Activated CD8-positive, alpha-beta T cell treated with anti-CD3 and anti-CD28 coated beads, Interleukin-2, amount 10 ng/mL, durations not matched to agents 7 days and 5 days (primary cell): ENCODE results near the gene TBCE. TPM values are rescaled to one million over a fixed set of nuclear protein-coding genes. Genes with fewer than 3 reads are reported as not detected.

Experiments used
- ATAC-seq: fragments of 150-1000 bp; cut with Tn5 transposase; one replicate; pipeline ENCODE4 v1.10.0; 2021; ENCODE audit warnings: moderate library complexity
- CTCF ChIA-PET: fragments of 350-600 bp; sonication (Branson Sonifier 250); formaldehyde crosslinking; loops from one replicate; lab custom pipeline; 2021; ENCODE audit warnings: antibody characterized with exemption; lab: Charles Lee
- POLR2A ChIA-PET: fragments of 350-600 bp; sonication (Branson Sonifier 250); formaldehyde crosslinking; loops from one replicate; lab custom pipeline; 2021; ENCODE audit warnings: antibody characterized with exemption; lab: Charles Lee
- DNase-seq: peaks from one replicate; pipeline ENCODE4 v3.0.0-alpha.2; 2020
- H3K27ac Mint-ChIP-seq: one replicate; pipeline ENCODE4 v1.8.0; 2021; ENCODE audit warnings: mild to moderate bottlenecking, mixed read lengths
- H3K27me3 Mint-ChIP-seq: one replicate; pipeline ENCODE4 v1.8.0; 2021; ENCODE audit warnings: low read depth, mixed read lengths
- H3K36me3 Mint-ChIP-seq: one replicate; pipeline ENCODE4 v1.8.0; 2021; ENCODE audit warnings: low read depth, mixed read lengths
- H3K4me1 Mint-ChIP-seq: one replicate; pipeline ENCODE4 v1.8.0; 2021; ENCODE audit warnings: low read depth, mixed read lengths
- H3K4me3 Mint-ChIP-seq: one replicate; pipeline ENCODE4 v1.8.0; 2021; ENCODE audit warnings: mild to moderate bottlenecking, mixed read lengths
- H3K9me3 Mint-ChIP-seq: one replicate; pipeline ENCODE4 v1.8.0; 2022; ENCODE audit warnings: mixed read lengths; ENCODE audit not compliant: insufficient read depth
- total RNA-seq, 2 experiments: library from RNA; stranded (reverse); gene quantifications; one replicate each; pipeline ENCODE4 v1.2.3, GENCODE V29; 2021

The TBCE gene
- total RNA-seq, 2 experiments from 2014 or later: 28.1 to 31.9 TPM

GRCh38 chr1:235328271-235329138 is 38.7 kb upstream of the TBCE start, which contains the start of gene GGPS1:
TSS of gene GGPS1 (plus strand) at chr1:235328570. CDS start at chr1:235335265, 6,695 bp downstream.
- Mint-ChIP-seq H3K9me3 (no peaks in the 10 kb centered on the region), H3K36me3 (peaks cover 35% of the 10 kb centered on the region), H3K27ac (no peak within 1 kb of the TSS), H3K4me1 (peaks cover 25% of the 10 kb centered on the region), H3K4me3 (no peak within 1 kb of the TSS), H3K27me3 (no peaks in the 10 kb centered on the region)
- ChIA-PET CTCF (interaction anchor here (0.6 to 2.9 kb wide), 7 partner anchors 19 to 103 kb away, joined by 3 to 12 read pairs (median 5); no protein-coding TSS in a partner anchor), POLR2A (interaction anchor here (0.6 to 3.4 kb wide), 15 partner anchors 9 to 841 kb away, joined by 3 to 21 read pairs (median 3); partner anchors contain the start of gene RBM34)
- DNase-seq (peak; percentile 99), ATAC-seq (peak; percentile 84)

- CTCF ChIA-PET: interaction anchor here (0.6 to 2.9 kb wide), 10 partner anchors 18 to 224 kb away, joined by 3 to 12 read pairs (median 5); no protein-coding TSS in a partner anchor
- POLR2A ChIA-PET: interaction anchor here (0.8 to 3.4 kb wide), 8 partner anchors 9 to 169 kb away, joined by 3 to 21 read pairs (median 6); partner anchors contain the start of gene RBM34
- Mint-ChIP-seq H3K27me3 (no peaks in the 10 kb centered on the region), H3K36me3 (peaks cover 35% of the 10 kb centered on the region), H3K9me3 (no peaks in the 10 kb centered on the region), H3K27ac (no peak overlapping the region), H3K4me1 (peaks cover 20% of the 10 kb centered on the region), H3K4me3 (no peak overlapping the region)
- DNase-seq (peak; percentile 75), ATAC-seq (peak; percentile 28)
Observed at GRCh38 chr1:235329139-235329902, 37.9 kb upstream of the TBCE start.

GRCh38 chr1:235330918-235331285 is 36.3 kb upstream of the TBCE start:
- no peak for ATAC-seq
- CTCF ChIA-PET: interaction anchor here (1.0 to 2.7 kb wide), 5 partner anchors 10 to 106 kb away, joined by 3 to 11 read pairs (median 5); no protein-coding TSS in a partner anchor
- peaks cover 16% of the 10 kb centered on the region for H3K4me1 Mint-ChIP-seq
- H3K9me3 Mint-ChIP-seq: no peaks in the 10 kb centered on the region
- POLR2A ChIA-PET: interaction anchor here (0.6 kb wide), 1 partner anchor 37 kb away, joined by 3 read pairs; the partner anchor contains the start of gene TBCE
- DNase-seq: no peak
- H3K27me3 Mint-ChIP-seq: no peaks in the 10 kb centered on the region
- no peak overlapping the region for H3K27ac Mint-ChIP-seq
- H3K36me3 Mint-ChIP-seq: peaks cover 28% of the 10 kb centered on the region
- no peak overlapping the region for H3K4me3 Mint-ChIP-seq

- Mint-ChIP-seq H3K9me3 (no peaks in the 10 kb centered on the region), H3K27ac (no peak overlapping the region), H3K4me1 (peaks cover 15% of the 10 kb centered on the region), H3K4me3 (no peak overlapping the region), H3K27me3 (no peaks in the 10 kb centered on the region), H3K36me3 (peaks cover 26% of the 10 kb centered on the region)
- ATAC-seq: no peak
- ChIA-PET CTCF (interaction anchor here (1.0 to 2.7 kb wide), 5 partner anchors 9 to 85 kb away, joined by 3 to 11 read pairs (median 5); no protein-coding TSS in a partner anchor), POLR2A (interaction anchor here (0.6 kb wide), 1 partner anchor 36 kb away, joined by 3 read pairs; the partner anchor contains the start of gene TBCE)
- no peak for DNase-seq
Observed at GRCh38 chr1:235331401-235331800, 35.8 kb upstream of the TBCE start.

- peak; percentile 59 for DNase-seq
- Mint-ChIP-seq H3K4me1 (peaks cover 21% of the 10 kb centered on the region), H3K27me3 (no peaks in the 10 kb centered on the region), H3K4me3 (peak overlapping the region; percentile 65), H3K9me3 (no peaks in the 10 kb centered on the region), H3K36me3 (peaks cover 17% of the 10 kb centered on the region), H3K27ac (peak overlapping the region; percentile 94)
- CTCF ChIA-PET: interaction anchor here (1.1 to 1.9 kb wide), 2 partner anchors 80 to 168 kb away, joined by 3 to 14 read pairs; no protein-coding TSS in a partner anchor
- peak; percentile 98 for ATAC-seq
- POLR2A ChIA-PET: interaction anchor here (0.7 kb wide), 1 partner anchor 31 kb away, joined by 3 read pairs; the partner anchor contains the start of gene TBCE
Observed at GRCh38 chr1:235336903-235337302, 30.3 kb upstream of the TBCE start.

GRCh38 chr1:235339746-235340145 is 27.5 kb upstream of the TBCE start:
- ChIA-PET POLR2A (no interaction called here), CTCF (interaction anchor here (1.2 to 3.7 kb wide), 6 partner anchors 9 to 106 kb away, joined by 3 to 24 read pairs (median 4); no protein-coding TSS in a partner anchor)
- H3K4me3 Mint-ChIP-seq: no peak overlapping the region
- H3K27me3 Mint-ChIP-seq: no peaks in the 10 kb centered on the region
- H3K4me1 Mint-ChIP-seq: peaks cover 17% of the 10 kb centered on the region
- no peak overlapping the region for H3K27ac Mint-ChIP-seq
- no peak for DNase-seq
- H3K36me3 Mint-ChIP-seq: peaks cover 29% of the 10 kb centered on the region
- ATAC-seq: no peak
- no peaks in the 10 kb centered on the region for H3K9me3 Mint-ChIP-seq

GRCh38 chr1:235341334-235341733 is 25.9 kb upstream of the TBCE start:
- H3K27ac Mint-ChIP-seq: no peak overlapping the region
- ChIA-PET CTCF (interaction anchor here (0.6 to 3.7 kb wide), 9 partner anchors 10 to 191 kb away, joined by 3 to 24 read pairs (median 3); partner anchors contain the start of gene TBCE), POLR2A (interaction anchor here (0.5 to 1.1 kb wide), 3 partner anchors 12 to 77 kb away, joined by 3 to 5 read pairs (median 3); partner anchors contain the start of genes ARID4B and GGPS1)
- peaks cover 9% of the 10 kb centered on the region for H3K4me1 Mint-ChIP-seq
- H3K9me3 Mint-ChIP-seq: no peaks in the 10 kb centered on the region
- H3K27me3 Mint-ChIP-seq: no peaks in the 10 kb centered on the region
- H3K36me3 Mint-ChIP-seq: peaks cover 35% of the 10 kb centered on the region
- no peak for DNase-seq
- ATAC-seq: no peak
- H3K4me3 Mint-ChIP-seq: no peak overlapping the region

GRCh38 chr1:235342039-235342438 is 25.2 kb upstream of the TBCE start:
- no peaks in the 10 kb centered on the region for H3K27me3 Mint-ChIP-seq
- H3K4me3 Mint-ChIP-seq: no peak overlapping the region
- H3K27ac Mint-ChIP-seq: no peak overlapping the region
- peaks cover 4% of the 10 kb centered on the region for H3K4me1 Mint-ChIP-seq
- DNase-seq: no peak
- CTCF ChIA-PET: interaction anchor here (0.6 to 3.7 kb wide), 5 partner anchors 16 to 606 kb away, joined by 3 to 24 read pairs (median 3); no protein-coding TSS in a partner anchor
- H3K36me3 Mint-ChIP-seq: peaks cover 30% of the 10 kb centered on the region
- no peaks in the 10 kb centered on the region for H3K9me3 Mint-ChIP-seq
- POLR2A ChIA-PET: interaction anchor here (0.5 kb wide), 1 partner anchor 238 kb away, joined by 3 read pairs; no protein-coding TSS in a partner anchor
- ATAC-seq: no peak

GRCh38 chr1:235342471-235342870 is 24.8 kb upstream of the TBCE start:
- POLR2A ChIA-PET: no interaction called here
- DNase-seq (no peak), ATAC-seq (no peak)
- Mint-ChIP-seq H3K4me3 (no peak overlapping the region), H3K4me1 (peaks cover 3% of the 10 kb centered on the region), H3K27me3 (no peaks in the 10 kb centered on the region), H3K9me3 (no peaks in the 10 kb centered on the region), H3K27ac (no peak overlapping the region), H3K36me3 (peaks cover 29% of the 10 kb centered on the region)
- CTCF ChIA-PET: interaction anchor here (0.7 to 3.7 kb wide), 2 partner anchors 74 to 606 kb away, joined by 3 to 24 read pairs; no protein-coding TSS in a partner anchor

GRCh38 chr1:235343726-235344125 is 23.5 kb upstream of the TBCE start:
- no peak overlapping the region for H3K27ac Mint-ChIP-seq
- ChIA-PET CTCF (no interaction called here), POLR2A (interaction anchor here (0.6 kb wide), 1 partner anchor 510 kb away, joined by 3 read pairs; no protein-coding TSS in a partner anchor)
- H3K36me3 Mint-ChIP-seq: peaks cover 26% of the 10 kb centered on the region
- H3K4me3 Mint-ChIP-seq: no peak overlapping the region
- H3K9me3 Mint-ChIP-seq: no peaks in the 10 kb centered on the region
- H3K4me1 Mint-ChIP-seq: no peaks in the 10 kb centered on the region
- ATAC-seq (no peak), DNase-seq (no peak)
- no peaks in the 10 kb centered on the region for H3K27me3 Mint-ChIP-seq
